H1 (cell line): ENCODE data around the gene RAB3GAP1. TPM values are rescaled to one million over a fixed set of nuclear protein-coding genes. Genes with fewer than 3 reads are reported as not detected.

Experiments
- CTCF ChIA-PET: fragments of 300-600 bp; sonication (Branson Sonifier 250); formaldehyde crosslinking; loops from one replicate; lab custom pipeline; 2021; ENCODE audit not compliant: partially characterized antibody; lab: Charles Lee
- POLR2A ChIA-PET: fragments of 300-600 bp; sonication (Branson Sonifier 250); formaldehyde crosslinking; loops from one replicate; lab custom pipeline; 2021; ENCODE audit warnings: inconsistent platforms; ENCODE audit not compliant: partially characterized antibody; lab: Charles Lee
- DNase-seq, 2 experiments: peaks; one replicate each; pipeline versions ENCODE4 v3.0.0 to v3.0.0-alpha.2; 2010 to 2022; ENCODE audit warnings: low spot score in 2 of 2, low read depth in 1 of 2, mixed read lengths in 1 of 2
- FAIRE-seq: peaks from 2 replicates; lab custom pipeline; 2011; peaks lifted over from hg19 to GRCh38; lab: Jason Lieb, UNC
- H2AFZ ChIP-seq: 2 replicates; pipeline ENCODE4 v1.8.1; 2012; ENCODE audit warnings: low read length, inconsistent platforms
- H2AK5ac ChIP-seq: 2 replicates; pipeline ENCODE4 v1.6.1; 2013; ENCODE audit warnings: low read depth, low read length
- H2BK120ac ChIP-seq: replicated peaks from 2 replicates; pipeline ENCODE3; 2013; ENCODE audit warnings: low read depth, low read length, inconsistent platforms
- H2BK12ac ChIP-seq: 2 replicates; pipeline ENCODE4 v1.6.1; 2013; ENCODE audit warnings: low read depth, low read length
- H2BK15ac ChIP-seq: 2 replicates; pipeline ENCODE4 v1.6.1; 2013; ENCODE audit warnings: low read length
- H2BK20ac ChIP-seq: 2 replicates; pipeline ENCODE4 v1.6.1; 2013; ENCODE audit warnings: low read length
- H2BK5ac ChIP-seq: 2 replicates; pipeline ENCODE4 v1.6.1; 2013; ENCODE audit warnings: low read depth, low read length
- H3K14ac ChIP-seq: 2 replicates; pipeline ENCODE4 v1.6.1; 2013; ENCODE audit warnings: inconsistent platforms; ENCODE audit not compliant: insufficient read length
- H3K18ac ChIP-seq: 2 replicates; pipeline ENCODE4 v1.6.1; 2013; ENCODE audit warnings: low read length; ENCODE audit errors: extremely low read depth
- H3K23ac ChIP-seq: 2 replicates; pipeline ENCODE4 v1.6.1; 2013; ENCODE audit warnings: inconsistent platforms; ENCODE audit not compliant: insufficient read length
- H3K23me2 ChIP-seq: 2 replicates; pipeline ENCODE4 v1.6.1; 2013; ENCODE audit warnings: low read depth, low read length
- H3K27ac ChIP-seq: 2 replicates; pipeline ENCODE4 v1.6.1; 2011; ENCODE audit warnings: low read depth, low read length, inconsistent platforms
- H3K27me3 ChIP-seq, 4 experiments: replicated peaks in 1 of 4; 1 replicate in 1 of 4; 2 replicates in 3 of 4; pipeline versions ENCODE4 v1.6.1 to v1.8.1; 2011 to 2013; ENCODE audit warnings: low read length in 3 of 4, mild to moderate bottlenecking in 3 of 4, inconsistent platforms in 2 of 4, mixed read lengths in 2 of 4, moderate library complexity in 1 of 4; ENCODE audit not compliant: control insufficient read depth in 3 of 4, insufficient read depth in 3 of 4; ENCODE audit errors: extremely low read depth in 1 of 4
- H3K36me3 ChIP-seq, 4 experiments: 2 replicates each; pipeline versions ENCODE4 v1.6.1 to v1.8.1; 2011 to 2013; ENCODE audit warnings: mild to moderate bottlenecking in 4 of 4, low read length in 3 of 4, moderate library complexity in 2 of 4, control low read depth in 1 of 4, inconsistent platforms in 1 of 4; ENCODE audit not compliant: insufficient read depth in 4 of 4, control insufficient read depth in 2 of 4
- H3K4ac ChIP-seq: replicated peaks from 2 replicates; pipeline ENCODE3; 2013; ENCODE audit warnings: low read length, low read depth, mixed read lengths, inconsistent platforms; ENCODE audit not compliant: insufficient read length
- H3K4me1 ChIP-seq, 4 experiments: replicated peaks in 1 of 4; 1 replicate in 1 of 4; 2 replicates in 3 of 4; pipeline versions ENCODE4 v1.6.1 to v1.8.1; 2011 to 2013; ENCODE audit warnings: low read length in 3 of 4, inconsistent platforms in 2 of 4, mixed read lengths in 1 of 4; ENCODE audit not compliant: insufficient read depth in 4 of 4, control insufficient read depth in 3 of 4
- H3K4me2 ChIP-seq, 2 experiments: 2 replicates each; pipeline versions ENCODE4 v1.6.1 to v1.8.1; 2011 to 2013; ENCODE audit warnings: low read depth in 2 of 2, low read length in 2 of 2, control low read depth in 1 of 2, inconsistent platforms in 1 of 2, mild to moderate bottlenecking in 1 of 2; ENCODE audit not compliant: insufficient read depth in 1 of 2
- H3K4me3 ChIP-seq, 4 experiments: fragments of 200-600, 300-600 bp in 1 of 4; sonication (generic), shearing (Covaris generic), sonication (Bioruptor Twin) in 1 of 4; 2 replicates each; pipeline versions ENCODE4 v1.5.1 to v1.8.1; 2011 to 2016; ENCODE audit warnings: low read length in 4 of 4, low read depth in 3 of 4, control low read depth in 2 of 4, inconsistent platforms in 2 of 4, mild to moderate bottlenecking in 2 of 4, mixed read lengths in 1 of 4, moderate library complexity in 1 of 4; ENCODE audit not compliant: insufficient read depth in 2 of 4; ENCODE audit errors: extremely low read depth in 1 of 4
- H3K56ac ChIP-seq: replicated peaks from 2 replicates; pipeline ENCODE3; 2013; ENCODE audit warnings: low read depth, mild to moderate bottlenecking, mixed read lengths, low read length, inconsistent platforms; ENCODE audit not compliant: insufficient read length
- H3K79me1 ChIP-seq: 2 replicates; pipeline ENCODE4 v1.6.1; 2013; ENCODE audit warnings: low read depth, low read length, control low read depth
- H3K79me2 ChIP-seq, 2 experiments: 2 replicates each; pipeline versions ENCODE4 v1.6.1 to v1.8.1; 2012 to 2013; ENCODE audit warnings: low read length in 2 of 2, mild to moderate bottlenecking in 2 of 2, inconsistent platforms in 1 of 2; ENCODE audit not compliant: insufficient read depth in 2 of 2, control insufficient read depth in 1 of 2
- H3K9ac ChIP-seq, 4 experiments: replicated peaks in 1 of 4; 1 replicate in 1 of 4; 2 replicates in 3 of 4; pipeline versions ENCODE4 v1.6.1 to v1.8.1; 2011 to 2013; ENCODE audit warnings: low read depth in 3 of 4, low read length in 3 of 4, control low read depth in 2 of 4, mild to moderate bottlenecking in 2 of 4, moderate library complexity in 2 of 4, inconsistent platforms in 1 of 4; ENCODE audit errors: extremely low read depth in 1 of 4
- H3K9me3 ChIP-seq, 2 experiments: 2 replicates each; pipeline versions ENCODE4 v1.6.1 to v1.8.1; 2012 to 2013; ENCODE audit warnings: mild to moderate bottlenecking in 2 of 2, moderate library complexity in 2 of 2, control low read depth in 1 of 2, inconsistent platforms in 1 of 2, low read depth in 1 of 2, low read length in 1 of 2, mixed read lengths in 1 of 2; ENCODE audit not compliant: insufficient read depth in 2 of 2
- H4K20me1 ChIP-seq, 2 experiments: replicated peaks in 1 of 2; 2 replicates each; pipeline versions ENCODE3 to v1.8.1; 2011 to 2013; ENCODE audit warnings: inconsistent platforms in 2 of 2, low read length in 2 of 2, mild to moderate bottlenecking in 1 of 2; ENCODE audit not compliant: insufficient read depth in 2 of 2, control insufficient read depth in 1 of 2
- H4K5ac ChIP-seq: 2 replicates; pipeline ENCODE4 v1.6.1; 2013; ENCODE audit warnings: low read length, low read depth, mixed read lengths, inconsistent platforms; ENCODE audit not compliant: insufficient read length
- H4K8ac ChIP-seq: 2 replicates; pipeline ENCODE4 v1.8.0; 2013; ENCODE audit warnings: mild to moderate bottlenecking, moderate library complexity, low read length, inconsistent platforms; ENCODE audit not compliant: insufficient read depth; ENCODE audit errors: extremely low read depth
- H4K91ac ChIP-seq: replicated peaks from 2 replicates; pipeline ENCODE3; 2013; ENCODE audit warnings: low read length, mixed read lengths, inconsistent platforms; ENCODE audit not compliant: insufficient read length
- CEBPB ChIP-seq: IDR thresholded peaks from 2 replicates; pipeline ENCODE4 v1.6.1; 2012; ENCODE audit warnings: low read depth, low read length
- EZH2 ChIP-seq: fragments of 200-600 bp; sonication (generic); IDR thresholded peaks from 2 replicates; pipeline ENCODE4 v1.7.1; 2012; ENCODE audit warnings: low read depth, mild to moderate bottlenecking, moderate library complexity, low read length, inconsistent platforms; ENCODE audit not compliant: severe bottlenecking
- POLR2AphosphoS5 ChIP-seq: IDR thresholded peaks from 2 replicates; pipeline ENCODE4 v1.6.1; 2011; ENCODE audit warnings: low read depth, low read length
- TAF7 ChIP-seq: optimal IDR thresholded peaks from 2 replicates; pipeline ENCODE3; 2011; ENCODE audit warnings: low read depth, mild to moderate bottlenecking, inconsistent platforms, low read length, moderate library complexity, borderline replicate concordance
- TEAD4 ChIP-seq: IDR thresholded peaks from 2 replicates; pipeline ENCODE4 v1.6.1; 2012; ENCODE audit warnings: low read depth, low read length, inconsistent platforms, mixed read lengths
- WGBS, 2 experiments: shearing (Covaris generic) in 1 of 2; methylation state at CpG; one replicate each; pipeline versions ENCODE4 v1.1.6 to v1.1.7; 2013 to 2015; ENCODE audit warnings: low lambda C conversion rate in 2 of 2, mixed read lengths in 2 of 2, inconsistent platforms in 1 of 2, low coverage in 1 of 2, missing lambda C conversion rate in 1 of 2; ENCODE audit not compliant: insufficient replicate concordance in 2 of 2, insufficient coverage in 1 of 2, insufficient read length in 1 of 2; ENCODE audit errors: extremely low coverage in 1 of 2, missing lambda C conversion rate in 1 of 2; 5-methylcytosine and 5-hydroxymethylcytosine counted together
- polyA plus RNA-seq, 7 experiments: library from polyadenylated mRNA; depleted of rRNA in 3 of 7; stranded (reverse) in 5 of 7; unstranded in 2 of 7; fragments of >200 nt in 5 of 7; fragments of 200-250 nt in 2 of 7; gene quantifications; 1 replicate in 5 of 7; 2 replicates in 1 of 7; 4 replicates in 1 of 7; pipeline versions ENCODE4 v1.2.1 to v1.2.3, GENCODE V29; 2011 to 2013; ENCODE audit warnings: missing spikeins in 2 of 7, mixed read lengths in 2 of 7
- total RNA-seq: library from RNA; stranded (reverse); fragmentation: NEBNext Ultra II Directional; extraction: Animal tissue kit (Norgen Biotek cat#: 25700); gene quantifications from 2 replicates; pipeline ENCODE4 v1.2.1, GENCODE V29; 2021

Gene RAB3GAP1
- total and polyA plus RNA-seq, 2 of the 8 experiments (the other 6 are each of a cell fraction or from before 2014, with no cell fraction given): 9.8 to 28.6 TPM

GRCh38 chr2:135095591-135095990, 43.5 kb downstream of the RAB3GAP1 start:
- WGBS, 2 experiments: 91% methylated on average over 3 of the region's 3 CpGs; no CpG with 5 or more reads in 1 of the 2 experiments
- H3K27ac ChIP-seq: no peak overlapping the region

More at GRCh38 chr2:135095591-135095990, 43.5 kb downstream of the RAB3GAP1 start:
- FAIRE-seq: no peak
- no peak overlapping the region for H2AK5ac ChIP-seq
- H4K5ac ChIP-seq: no peak overlapping the region
- TF ChIP-seq TAF7 (no peak), POLR2AphosphoS5 (no peak), EZH2 (no peak), TEAD4 (no peak), CEBPB (no peak)
- TF ChIP-seq, all 59 proteins: peak for 0
- no peak overlapping the region for H3K4me2 ChIP-seq
- H3K14ac ChIP-seq: no peak overlapping the region
- no peak overlapping the region for H4K91ac ChIP-seq
- ChIA-PET POLR2A (no interaction called here), CTCF (interaction anchor here (0.9 kb wide), 1 partner anchor 42 kb away, joined by 3 read pairs; no protein-coding TSS in a partner anchor)
- no peak overlapping the region for H3K18ac ChIP-seq
- no peaks in the 10 kb centered on the region for H3K23me2 ChIP-seq
- no peak overlapping the region for H3K4me3 ChIP-seq
- peaks cover 0 to 11% (median 0%) of the 10 kb centered on the region in 4 experiments; a peak in 3 of 8 replicates for H3K36me3 ChIP-seq
- H2BK120ac ChIP-seq: no peak overlapping the region
- no peaks in the 10 kb centered on the region for H3K4me1 ChIP-seq
- no peak overlapping the region for H2BK20ac ChIP-seq
- H4K20me1 ChIP-seq: peaks cover 0 to 2% of the 10 kb centered on the region in 2 experiments
- H2BK15ac ChIP-seq: no peak overlapping the region
- no peak overlapping the region for H3K23ac ChIP-seq
- H3K79me1 ChIP-seq: no peaks in the 10 kb centered on the region
- H2BK5ac ChIP-seq: no peak overlapping the region
- no peak overlapping the region for H3K4ac ChIP-seq
- DNase-seq: no peak
- no peak overlapping the region for H3K9ac ChIP-seq
- no peak overlapping the region for H2AFZ ChIP-seq
- no peaks in the 10 kb centered on the region for H3K9me3 ChIP-seq
- H3K27me3 ChIP-seq: no peaks in the 10 kb centered on the region
- H2BK12ac ChIP-seq: no peak overlapping the region
- H3K56ac ChIP-seq: no peak overlapping the region
- no peaks in the 10 kb centered on the region for H3K79me2 ChIP-seq
- H4K8ac ChIP-seq: no peak overlapping the region
